Mesendoderm (in vitro differentiated cells): ENCODE data around the gene MEIOSIN.

Experiments used
- DNase-seq: peaks from one replicate; pipeline ENCODE4 v3.0.0; 2013
- H2AK5ac ChIP-seq: 2 replicates; pipeline ENCODE4 v1.6.1; 2013; ENCODE audit warnings: low read length, inconsistent platforms
- H2BK120ac ChIP-seq: 2 replicates; pipeline ENCODE4 v1.6.1; 2013; ENCODE audit warnings: low read depth, mild to moderate bottlenecking, low read length, moderate library complexity, mixed read lengths
- H2BK15ac ChIP-seq: replicated peaks from 2 replicates; pipeline ENCODE4 v1.6.1; 2013; ENCODE audit warnings: low read depth, mild to moderate bottlenecking, moderate library complexity
- H2BK5ac ChIP-seq: 2 replicates; pipeline ENCODE4 v1.6.1; 2013; ENCODE audit warnings: low read length, inconsistent platforms
- H3K18ac ChIP-seq: 2 replicates; pipeline ENCODE4 v1.6.1; 2013; ENCODE audit warnings: mild to moderate bottlenecking, low read length, mixed read lengths
- H3K23ac ChIP-seq: one replicate; pipeline ENCODE4 v1.6.1; 2013; ENCODE audit warnings: low read length
- H3K27ac ChIP-seq: 2 replicates; pipeline ENCODE4 v1.5.1; 2013; ENCODE audit warnings: low read depth, mild to moderate bottlenecking, inconsistent platforms, low read length, moderate library complexity
- H3K27me3 ChIP-seq: 2 replicates; pipeline ENCODE4 v1.6.1; 2013; ENCODE audit warnings: low read length, control low read depth, mild to moderate bottlenecking, inconsistent platforms; ENCODE audit not compliant: insufficient read depth, poor library complexity
- H3K36me3 ChIP-seq: 2 replicates; pipeline ENCODE4 v1.6.1; 2013; ENCODE audit warnings: low read length, inconsistent platforms; ENCODE audit not compliant: control insufficient read depth, insufficient read depth
- H3K4ac ChIP-seq: one replicate; pipeline ENCODE4 v1.6.1; 2013; ENCODE audit warnings: low read depth, mild to moderate bottlenecking, low read length, moderate library complexity
- H3K4me1 ChIP-seq: 2 replicates; pipeline ENCODE4 v1.6.1; 2013; ENCODE audit warnings: low read depth, low read length, inconsistent platforms; ENCODE audit not compliant: control insufficient read depth
- H3K4me2 ChIP-seq: 2 replicates; pipeline ENCODE4 v1.6.1; 2013; ENCODE audit warnings: low read length
- H3K4me3 ChIP-seq: 2 replicates; pipeline ENCODE4 v1.5.1; 2013; ENCODE audit warnings: mild to moderate bottlenecking, low read length
- H3K56ac ChIP-seq: one replicate; pipeline ENCODE4 v1.6.1; 2013; ENCODE audit warnings: low read length
- H3K79me1 ChIP-seq: 2 replicates; pipeline ENCODE4 v1.6.1; 2013; ENCODE audit warnings: low read length, inconsistent platforms
- H3K79me2 ChIP-seq: 2 replicates; pipeline ENCODE4 v1.6.1; 2013; ENCODE audit warnings: mild to moderate bottlenecking, low read length; ENCODE audit not compliant: control insufficient read depth, insufficient read depth
- H3K9ac ChIP-seq: 2 replicates; pipeline ENCODE4 v1.6.1; 2013; ENCODE audit warnings: low read length, inconsistent platforms
- H4K5ac ChIP-seq: one replicate; pipeline ENCODE4 v1.6.1; 2013; ENCODE audit warnings: low read length
- H4K8ac ChIP-seq: one replicate; pipeline ENCODE4 v1.6.1; 2013; ENCODE audit warnings: low read depth, mild to moderate bottlenecking, control low read depth, low read length, moderate library complexity
- WGBS: extraction: QIAGEN DNeasy Blood & Tissue Kit; methylation state at CpG from one replicate; pipeline ENCODE4 v1.1.7; 2013; ENCODE audit warnings: low lambda C conversion rate, missing lambda C conversion rate; ENCODE audit not compliant: insufficient coverage; ENCODE audit errors: extremely low coverage; 5-methylcytosine and 5-hydroxymethylcytosine counted together

The MEIOSIN gene

GRCh38 chr19:45771311-45771933, 38.2 kb downstream of the MEIOSIN start:
- Histone ChIP-seq H3K36me3 (no peaks in the 10 kb centered on the region), H3K18ac (no peak overlapping the region), H4K8ac (no peak overlapping the region), H4K5ac (no peak overlapping the region), H3K4me1 (peaks cover 3% of the 10 kb centered on the region), H3K79me2 (no peaks in the 10 kb centered on the region), H3K9ac (peak overlapping the region; percentile 69), H3K27ac (no peak overlapping the region), H2BK5ac (no peak overlapping the region), H2BK120ac (no peak overlapping the region), H2BK15ac (no peak overlapping the region), H3K4me3 (no peak overlapping the region), H3K27me3 (no peaks in the 10 kb centered on the region), H3K4ac (no peak overlapping the region), H3K79me1 (no peaks in the 10 kb centered on the region), H2AK5ac (no peak overlapping the region), H3K4me2 (peak overlapping the region; percentile 79), H3K56ac (peak overlapping the region; percentile 7), H3K23ac (no peak overlapping the region)
- no peak for DNase-seq
- WGBS, result no CpG with 5 or more reads among the region's 46 CpGs

GRCh38 chr19:45772130-45772840, 39.0 kb downstream of the MEIOSIN start:
- WGBS, result no CpG with 5 or more reads among the region's 14 CpGs
- Histone ChIP-seq H3K4me1 (no peaks in the 10 kb centered on the region), H3K79me2 (no peaks in the 10 kb centered on the region), H2AK5ac (no peak overlapping the region), H3K4me3 (no peak overlapping the region), H3K27ac (no peak overlapping the region), H3K4ac (no peak overlapping the region), H4K8ac (no peak overlapping the region), H3K79me1 (no peaks in the 10 kb centered on the region), H2BK5ac (no peak overlapping the region), H3K9ac (no peak overlapping the region), H3K18ac (no peak overlapping the region), H3K23ac (no peak overlapping the region), H4K5ac (no peak overlapping the region), H2BK15ac (no peak overlapping the region), H3K27me3 (no peaks in the 10 kb centered on the region), H3K4me2 (no peak overlapping the region), H3K36me3 (no peaks in the 10 kb centered on the region), H2BK120ac (no peak overlapping the region), H3K56ac (no peak overlapping the region)
- DNase-seq, result no peak

GRCh38 chr19:45772912-45773311, 39.7 kb downstream of the MEIOSIN start:
- Histone ChIP-seq H2BK15ac (no peak overlapping the region), H3K79me2 (no peaks in the 10 kb centered on the region), H2AK5ac (no peak overlapping the region), H3K4me2 (no peak overlapping the region), H3K23ac (no peak overlapping the region), H3K36me3 (no peaks in the 10 kb centered on the region), H3K4me1 (no peaks in the 10 kb centered on the region), H2BK5ac (no peak overlapping the region), H4K5ac (no peak overlapping the region), H3K4me3 (no peak overlapping the region), H3K27ac (no peak overlapping the region), H2BK120ac (no peak overlapping the region), H4K8ac (no peak overlapping the region), H3K9ac (no peak overlapping the region), H3K56ac (no peak overlapping the region), H3K4ac (no peak overlapping the region), H3K18ac (no peak overlapping the region), H3K79me1 (no peaks in the 10 kb centered on the region), H3K27me3 (no peaks in the 10 kb centered on the region)
- WGBS, result no CpG with 5 or more reads among the region's 3 CpGs
- no peak for DNase-seq

GRCh38 chr19:45773384-45773783, 40.1 kb downstream of the MEIOSIN start:
- H3K18ac ChIP-seq, result no peak overlapping the region
- no peak overlapping the region for H4K5ac ChIP-seq
- H2AK5ac ChIP-seq, result no peak overlapping the region
- no peak overlapping the region for H3K56ac ChIP-seq
- H3K79me1 ChIP-seq, result no peaks in the 10 kb centered on the region
- H3K4me1 ChIP-seq, result no peaks in the 10 kb centered on the region
- H3K4me2 ChIP-seq, result no peak overlapping the region
- no peak overlapping the region for H3K4ac ChIP-seq
- no peaks in the 10 kb centered on the region for H3K36me3 ChIP-seq
- no peaks in the 10 kb centered on the region for H3K79me2 ChIP-seq
- no peaks in the 10 kb centered on the region for H3K27me3 ChIP-seq
- H4K8ac ChIP-seq, result no peak overlapping the region
- no peak overlapping the region for H2BK120ac ChIP-seq
- DNase-seq, result no peak
- H2BK15ac ChIP-seq, result no peak overlapping the region
- H3K4me3 ChIP-seq, result no peak overlapping the region
- H2BK5ac ChIP-seq, result no peak overlapping the region
- H3K9ac ChIP-seq, result no peak overlapping the region
- WGBS, result no CpG with 5 or more reads among the region's 2 CpGs
- H3K23ac ChIP-seq, result no peak overlapping the region
- no peak overlapping the region for H3K27ac ChIP-seq

- H4K8ac ChIP-seq, result no peak overlapping the region
- H2BK5ac ChIP-seq, result no peak overlapping the region
- no peak overlapping the region for H3K27ac ChIP-seq
- no peaks in the 10 kb centered on the region for H3K36me3 ChIP-seq
- no peak overlapping the region for H4K5ac ChIP-seq
- no peak overlapping the region for H3K4me2 ChIP-seq
- H2BK120ac ChIP-seq, result no peak overlapping the region
- no peak overlapping the region for H3K9ac ChIP-seq
- H3K4ac ChIP-seq, result no peak overlapping the region
- WGBS, result no CpG with 5 or more reads among the region's 9 CpGs
- H2AK5ac ChIP-seq, result no peak overlapping the region
- H3K27me3 ChIP-seq, result no peaks in the 10 kb centered on the region
- no peak overlapping the region for H3K18ac ChIP-seq
- peaks cover 1% of the 10 kb centered on the region for H3K4me1 ChIP-seq
- no peak overlapping the region for H3K23ac ChIP-seq
- H2BK15ac ChIP-seq, result no peak overlapping the region
- DNase-seq, result peak; percentile 83
- no peak overlapping the region for H3K56ac ChIP-seq
- no peak overlapping the region for H3K4me3 ChIP-seq
- no peaks in the 10 kb centered on the region for H3K79me1 ChIP-seq
- H3K79me2 ChIP-seq, result no peaks in the 10 kb centered on the region
Measured at GRCh38 chr19:45774765-45775164, 41.5 kb downstream of the MEIOSIN start.
